ENCODE results near the gene PRKCH.

GRCh38 chr14:61470261-61470960, 149.0 kb downstream of the PRKCH start:
- TF ChIP-seq CTCF (IDR thresholded peaks at IDR 0.05) (no peak), ZFX (IDR thresholded peaks at IDR 0.05; ENCODE audit: borderline replicate concordance) (no peak)

Data from 22Rv1 (cell line).